Adrenal gland (tissue), 12 donors: ENCODE measurements around the gene KRTAP5-4. TPM values are rescaled to one million over a fixed set of nuclear protein-coding genes. Genes with fewer than 3 reads are reported as not detected.

Experiments used
- DNase-seq, 7 donors: peaks; one replicate each; pipeline ENCODE4 v3.0.0-alpha.2; 2019 to 2020
- H3K27ac ChIP-seq, 5 donors: fragments of 200-600 bp; sonication (generic) in 4 of 5; 1 replicate in 3 of 5; 2 replicates in 2 of 5; pipeline versions ENCODE4 v1.5.1 to v1.8.0; 2016 to 2020; ENCODE audit warnings: mild to moderate bottlenecking in 1 of 5
- H3K27me3 ChIP-seq: fragments of 200-600 bp; 2 replicates; pipeline ENCODE4 v1.8.0; 2021
- H3K36me3 ChIP-seq, 2 donors: fragments of 200-600 bp; replicated peaks in 1 of 2; 1 replicate in 1 of 2; 2 replicates in 1 of 2; pipeline versions ENCODE4 v1.5.1 to v1.8.0; 2018 to 2022
- H3K4me1 ChIP-seq, 2 donors: fragments of 200-600 bp; replicated peaks in 1 of 2; 1 replicate in 1 of 2; 2 replicates in 1 of 2; pipeline versions ENCODE4 v1.5.1 to v1.8.0; 2018 to 2021
- H3K4me3 ChIP-seq, 4 donors: fragments of 200-600 bp; sonication (generic) in 3 of 4; one replicate each; pipeline ENCODE4 v1.5.1; 2016 to 2018
- H3K9me3 ChIP-seq, 3 donors: fragments of 200-600 bp; sonication (generic) in 1 of 3; replicated peaks in 1 of 3; 1 replicate in 2 of 3; 2 replicates in 1 of 3; pipeline versions ENCODE4 v1.5.1 to v1.8.0; 2016 to 2021
- POLR2A ChIP-seq, 2 donors: fragments of 450-650 bp; IDR thresholded peaks; one replicate each; pipeline ENCODE4 v1.6.1; 2017; ENCODE audit warnings: antibody characterized with exemption in 2 of 2, mild to moderate bottlenecking in 2 of 2, moderate library complexity in 1 of 2
- WGBS, 4 donors: extraction: QIAGEN DNeasy Blood & Tissue Kit in 2 of 4; methylation state at CpG; one replicate each; pipeline versions ENCODE4 v1.1.5 to v1.1.7; 2013 to 2017; 5-methylcytosine and 5-hydroxymethylcytosine counted together
- intact Hi-C, 2 donors: fragments of 100-400 bp; cut with DNase I; formaldehyde crosslinking; loops; one replicate each; pipeline versions ENCODE4 v1.14.1 to v1.15.0; 2022 to 2023
- polyA plus RNA-seq, 3 donors: library from polyadenylated mRNA; stranded (reverse); fragments of 200-250 nt in 2 of 3; fragments of 350-450 nt in 1 of 3; fragmentation: Illumina TruSeq in 1 of 3; extraction: RNeasy Lipid Tissue Mini Kit (QIAGEN cat#74804) in 1 of 3; gene quantifications; one replicate each; pipeline ENCODE4 v1.2.3, GENCODE V29; 2013 to 2014
- total RNA-seq, 9 donors: library from RNA; depleted of rRNA in 4 of 9; stranded (reverse); fragments of >200 nt in 4 of 9; fragments of 120-200 nt in 1 of 9; fragmentation: NEBNext Ultra II Directional in 1 of 9; extraction: Animal tissue kit (Norgen Biotek cat#: 25700) in 1 of 9; gene quantifications; one replicate each; pipeline versions ENCODE4 v1.1.0 to v1.2.4, GENCODE V29; 2013 to 2023
- TF ChIP-seq, protein P1 (sequence below), 6 experiments: fragments of 450-650 bp in 4 of 6; fragments of 200-600 bp in 2 of 6; sonication (generic) in 1 of 6; IDR thresholded peaks; 1 replicate in 5 of 6; 2 replicates in 1 of 6; pipeline versions ENCODE4 v1.5.1 to v1.8.0; 2016 to 2021; ENCODE audit warnings: antibody characterized with exemption in 6 of 6, mild to moderate bottlenecking in 2 of 6, moderate library complexity in 1 of 6
- donor health status: healthy with polysubstance abuse.
- donor health status: Bipolar disorder and iron deficiency.
- donor health status: DM: yes; HTN: yes; CAD: no.
- donor health status: DM: no; HTN: no; CAD: no.
- donor health status: DM: no; HTN: no; CAD: no.
- donor health status: DM: yes; HTN: yes; CAD: no.

KRTAP5-4 gene
- total and polyA plus RNA-seq, 12 donors: not detected

DNA sequence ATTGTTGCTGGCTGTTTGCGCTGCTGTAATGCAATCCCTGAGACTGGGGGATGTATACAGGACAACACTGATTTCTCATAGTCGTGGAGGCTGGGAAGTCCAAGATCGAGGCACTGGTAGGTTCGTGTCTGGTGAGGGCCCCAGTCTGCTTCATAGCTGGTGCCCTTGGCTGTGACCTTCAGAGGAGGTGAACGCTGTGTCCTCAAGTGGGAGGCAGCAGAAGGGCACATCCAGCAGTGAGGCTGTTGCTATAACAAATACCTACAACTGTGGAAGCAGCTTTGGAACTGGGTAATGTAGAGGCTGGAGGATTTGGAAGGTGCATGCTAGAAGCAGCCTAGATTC is 29.0 kb upstream of the KRTAP5-4 start:
- 47 to 73% (median 66%) methylated on average over 2 to 5 of the region's 5 CpGs for WGBS, 4 donors
- Histone ChIP-seq H3K9me3 (no peaks in the 10 kb centered on the region), H3K27me3 (peaks cover 5% of the 10 kb centered on the region), H3K27ac (no peak overlapping the region), H3K36me3 (no peaks in the 10 kb centered on the region), H3K4me3 (no peak overlapping the region), H3K4me1 (peaks cover 0 to 15% of the 10 kb centered on the region in 2 donors)
- no peak for DNase-seq
- intact Hi-C loops: loop anchor here (5.0 kb wide), 3 partner anchors 41 to 501 kb away; partner anchors contain the start of gene SYT8 (in 1 of the 2)
- TF ChIP-seq, protein P1, sequence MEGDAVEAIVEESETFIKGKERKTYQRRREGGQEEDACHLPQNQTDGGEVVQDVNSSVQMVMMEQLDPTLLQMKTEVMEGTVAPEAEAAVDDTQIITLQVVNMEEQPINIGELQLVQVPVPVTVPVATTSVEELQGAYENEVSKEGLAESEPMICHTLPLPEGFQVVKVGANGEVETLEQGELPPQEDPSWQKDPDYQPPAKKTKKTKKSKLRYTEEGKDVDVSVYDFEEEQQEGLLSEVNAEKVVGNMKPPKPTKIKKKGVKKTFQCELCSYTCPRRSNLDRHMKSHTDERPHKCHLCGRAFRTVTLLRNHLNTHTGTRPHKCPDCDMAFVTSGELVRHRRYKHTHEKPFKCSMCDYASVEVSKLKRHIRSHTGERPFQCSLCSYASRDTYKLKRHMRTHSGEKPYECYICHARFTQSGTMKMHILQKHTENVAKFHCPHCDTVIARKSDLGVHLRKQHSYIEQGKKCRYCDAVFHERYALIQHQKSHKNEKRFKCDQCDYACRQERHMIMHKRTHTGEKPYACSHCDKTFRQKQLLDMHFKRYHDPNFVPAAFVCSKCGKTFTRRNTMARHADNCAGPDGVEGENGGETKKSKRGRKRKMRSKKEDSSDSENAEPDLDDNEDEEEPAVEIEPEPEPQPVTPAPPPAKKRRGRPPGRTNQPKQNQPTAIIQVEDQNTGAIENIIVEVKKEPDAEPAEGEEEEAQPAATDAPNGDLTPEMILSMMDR (IDR thresholded peaks at IDR 0.05): no peak
- TF ChIP-seq POLR2A (IDR thresholded peaks at IDR 0.05): no peak

DNA sequence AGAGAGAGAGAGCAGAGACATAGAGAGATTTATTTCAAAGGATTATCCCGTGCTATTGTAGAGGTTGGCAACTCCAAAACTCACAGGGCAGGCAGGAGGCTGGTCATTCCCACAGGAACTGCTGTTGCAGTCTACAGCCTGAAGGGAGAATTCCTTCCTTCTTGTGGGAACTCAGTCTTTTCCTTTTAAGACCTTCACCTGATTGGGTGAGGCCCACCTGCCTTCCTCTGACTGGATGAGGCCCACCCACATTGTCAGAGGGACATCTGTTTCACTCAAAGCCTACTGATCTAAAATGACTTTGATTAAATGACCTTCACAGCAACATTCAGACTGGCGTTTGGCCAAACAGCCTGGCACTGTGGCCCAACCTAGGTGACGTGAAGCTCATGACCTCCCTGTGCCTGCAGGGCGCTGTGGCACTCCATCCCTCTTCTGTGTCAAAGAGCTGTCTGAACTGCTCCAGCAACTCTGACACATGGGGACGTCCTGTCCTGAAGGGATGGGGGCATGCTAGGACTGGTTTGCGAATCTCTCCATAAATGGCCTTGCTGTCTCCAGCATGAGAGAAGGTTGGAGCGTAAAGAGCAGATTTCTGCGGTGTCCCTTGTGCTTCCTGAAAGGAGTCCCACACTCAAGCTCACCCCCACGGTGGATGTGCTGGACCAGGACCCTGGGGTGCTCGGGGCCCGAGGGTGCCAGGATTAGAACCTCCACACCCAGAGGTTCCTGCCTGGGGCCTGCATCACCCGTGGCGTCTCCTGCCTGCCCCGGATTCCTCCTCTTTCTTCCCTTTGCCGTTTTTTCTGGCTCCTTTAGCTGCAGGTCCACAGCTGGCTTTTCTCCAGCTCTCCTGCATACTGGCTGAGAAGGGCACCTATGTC is 28.3 kb upstream of the KRTAP5-4 start:
- intact Hi-C loops: loop anchor here (5.0 kb wide), 3 partner anchors 42 to 502 kb away; partner anchors contain the start of gene SYT8 (in 1 of the 2)
- Histone ChIP-seq H3K36me3 (no peaks in the 10 kb centered on the region), H3K9me3 (no peaks in the 10 kb centered on the region), H3K4me3 (no peak overlapping the region), H3K4me1 (peaks cover 0 to 15% of the 10 kb centered on the region in 2 donors), H3K27me3 (peaks cover 4% of the 10 kb centered on the region), H3K27ac (no peak overlapping the region)
- TF ChIP-seq, protein P1 (IDR thresholded peaks at IDR 0.05): no peak
- no peak for TF ChIP-seq POLR2A (IDR thresholded peaks at IDR 0.05)
- DNase-seq: no peak
- 63 to 81% (median 74%) methylated on average over 12 to 15 of the region's 15 CpGs for WGBS, 4 donors

DNA sequence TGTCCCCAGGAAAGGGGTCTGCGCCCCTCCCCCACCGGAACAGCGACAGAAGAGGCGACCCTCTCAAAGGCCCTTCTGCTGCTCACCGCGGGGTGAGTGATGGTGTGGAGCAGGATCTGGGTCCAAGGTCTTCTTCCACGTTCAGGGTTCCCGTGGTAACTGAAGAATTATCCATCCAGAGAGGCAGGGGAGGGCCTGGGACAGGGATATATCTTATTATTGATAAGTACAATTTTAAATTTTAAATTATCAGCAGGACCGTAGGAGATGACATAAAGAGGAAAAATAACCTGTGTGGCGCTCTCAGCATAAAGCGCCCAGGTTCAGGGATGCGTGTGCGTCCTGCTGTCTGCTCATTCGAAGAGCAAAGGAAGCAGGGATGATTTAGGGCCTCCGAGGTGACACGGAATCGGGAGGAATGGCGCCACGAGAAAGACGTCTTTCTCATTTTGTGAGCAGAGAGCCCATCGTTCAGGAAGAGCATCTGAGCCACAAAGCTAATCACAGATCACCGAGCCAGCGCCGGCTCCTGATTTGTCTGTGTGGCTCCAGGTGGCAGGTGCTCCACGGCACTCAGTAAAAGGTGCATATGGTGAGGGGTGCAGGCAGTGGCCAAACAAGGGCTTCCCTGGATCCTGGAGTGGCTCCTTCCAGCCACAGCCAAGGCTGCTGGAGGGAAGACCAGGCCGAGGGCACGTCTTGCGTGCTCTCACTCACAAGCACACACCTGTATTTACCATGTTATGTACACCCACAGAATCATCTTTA is 26.9 kb upstream of the KRTAP5-4 start:
- DNase-seq: no peak
- Histone ChIP-seq H3K4me1 (peaks cover 0 to 8% of the 10 kb centered on the region in 2 donors), H3K27me3 (no peaks in the 10 kb centered on the region), H3K4me3 (no peak overlapping the region), H3K36me3 (no peaks in the 10 kb centered on the region), H3K9me3 (no peaks in the 10 kb centered on the region), H3K27ac (no peak overlapping the region)
- no peak for TF ChIP-seq POLR2A (IDR thresholded peaks at IDR 0.05)
- TF ChIP-seq, protein P1 (IDR thresholded peaks at IDR 0.05): no peak
- intact Hi-C loops: loop anchor here in 1 of 2 donors (10.0 kb wide), 1 partner anchor 506 kb away; no protein-coding TSS in a partner anchor
- WGBS, 4 donors: 72 to 85% (median 81%) methylated on average over 25 to 28 of the region's 28 CpGs
